Measurements from ENCODE around the gene GCN1.

- TF ChIP-seq, protein P1, sequence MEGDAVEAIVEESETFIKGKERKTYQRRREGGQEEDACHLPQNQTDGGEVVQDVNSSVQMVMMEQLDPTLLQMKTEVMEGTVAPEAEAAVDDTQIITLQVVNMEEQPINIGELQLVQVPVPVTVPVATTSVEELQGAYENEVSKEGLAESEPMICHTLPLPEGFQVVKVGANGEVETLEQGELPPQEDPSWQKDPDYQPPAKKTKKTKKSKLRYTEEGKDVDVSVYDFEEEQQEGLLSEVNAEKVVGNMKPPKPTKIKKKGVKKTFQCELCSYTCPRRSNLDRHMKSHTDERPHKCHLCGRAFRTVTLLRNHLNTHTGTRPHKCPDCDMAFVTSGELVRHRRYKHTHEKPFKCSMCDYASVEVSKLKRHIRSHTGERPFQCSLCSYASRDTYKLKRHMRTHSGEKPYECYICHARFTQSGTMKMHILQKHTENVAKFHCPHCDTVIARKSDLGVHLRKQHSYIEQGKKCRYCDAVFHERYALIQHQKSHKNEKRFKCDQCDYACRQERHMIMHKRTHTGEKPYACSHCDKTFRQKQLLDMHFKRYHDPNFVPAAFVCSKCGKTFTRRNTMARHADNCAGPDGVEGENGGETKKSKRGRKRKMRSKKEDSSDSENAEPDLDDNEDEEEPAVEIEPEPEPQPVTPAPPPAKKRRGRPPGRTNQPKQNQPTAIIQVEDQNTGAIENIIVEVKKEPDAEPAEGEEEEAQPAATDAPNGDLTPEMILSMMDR (IDR thresholded peaks at IDR 0.05) = no peak
- no peak for TF ChIP-seq POLR2A (IDR thresholded peaks at IDR 0.05)
Observed at GRCh38 chr12:120238217-120238616, 43.7 kb upstream of the GCN1 start.
